Activated CD4-positive, alpha-beta T cell treated with anti-CD3 and anti-CD28 coated beads, Interleukin-10, Interleukin-2, amounts not matched to agents 100 ng/mL and 50 ng/mL, durations not matched to agents 16 hours and 8 hours (primary cell): Measurements from ENCODE around the gene ANXA6.

Experiments used
- DNase-seq: peaks from one replicate; pipeline ENCODE4 v3.0.0-alpha.2; 2020

The ANXA6 gene

DNA sequence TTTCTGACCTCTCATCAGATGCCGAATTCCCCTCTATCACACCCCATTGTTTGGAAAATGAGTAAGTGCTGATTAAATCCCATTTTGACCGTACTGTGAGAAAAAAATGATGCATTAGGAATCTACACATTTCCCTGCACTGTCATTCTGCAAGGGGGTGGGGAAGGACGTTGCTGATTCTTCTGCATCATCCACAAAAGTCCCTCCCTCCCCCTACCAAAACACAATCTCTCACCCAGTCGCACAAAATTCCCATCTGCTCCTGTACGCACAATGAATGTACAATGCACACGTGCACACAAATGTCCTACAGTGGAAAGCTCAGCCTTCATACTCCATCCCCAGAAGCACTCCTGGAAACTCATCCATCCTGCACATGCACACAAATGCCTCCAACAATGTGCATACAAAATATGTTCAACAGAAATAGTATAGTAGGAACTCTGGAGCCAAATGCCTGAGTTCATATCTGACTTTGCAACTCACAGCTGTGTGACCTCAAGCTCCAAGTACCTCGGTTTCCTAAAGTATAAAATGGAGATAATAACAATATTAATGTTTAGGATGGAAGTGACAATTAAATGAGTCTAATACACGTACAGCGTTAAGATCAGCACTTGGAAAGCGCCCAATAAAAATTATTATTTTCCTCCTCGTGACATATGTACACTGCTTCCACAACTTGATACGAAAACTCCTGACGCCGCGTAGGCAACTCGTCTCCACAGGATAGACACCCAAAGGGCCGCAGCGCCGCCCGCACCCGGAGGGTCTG, 77.6 kb downstream of the ANXA6 start:
- DNase-seq, result peak; percentile 73

GRCh38 chr5:151078490-151079262, 78.9 kb downstream of the ANXA6 start:
- peak; percentile 94 for DNase-seq

DNA sequence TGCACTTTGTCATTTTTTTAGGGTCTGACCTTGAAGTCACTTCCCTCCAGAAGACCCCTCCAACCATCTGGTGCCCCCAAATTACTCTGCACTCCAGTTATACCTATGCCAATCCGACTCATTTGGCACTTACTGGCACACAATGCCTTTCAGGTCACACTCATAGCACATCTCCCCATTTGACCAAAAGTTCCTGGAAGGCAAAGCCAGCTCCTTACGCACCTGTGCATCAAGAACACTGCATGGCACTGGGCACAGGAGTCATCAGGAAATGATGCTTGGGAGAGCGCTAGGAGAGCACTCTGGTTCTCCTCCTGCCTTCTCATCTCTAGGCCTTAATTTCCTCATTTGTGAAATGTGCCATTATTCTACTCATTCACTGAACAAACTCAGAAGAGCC, 79.6 kb downstream of the ANXA6 start:
- DNase-seq, result peak; percentile 65

- DNase-seq, result no peak
These were observed 80.2 kb downstream of the ANXA6 start for GRCh38 chr5:151077419-151077818.

DNA sequence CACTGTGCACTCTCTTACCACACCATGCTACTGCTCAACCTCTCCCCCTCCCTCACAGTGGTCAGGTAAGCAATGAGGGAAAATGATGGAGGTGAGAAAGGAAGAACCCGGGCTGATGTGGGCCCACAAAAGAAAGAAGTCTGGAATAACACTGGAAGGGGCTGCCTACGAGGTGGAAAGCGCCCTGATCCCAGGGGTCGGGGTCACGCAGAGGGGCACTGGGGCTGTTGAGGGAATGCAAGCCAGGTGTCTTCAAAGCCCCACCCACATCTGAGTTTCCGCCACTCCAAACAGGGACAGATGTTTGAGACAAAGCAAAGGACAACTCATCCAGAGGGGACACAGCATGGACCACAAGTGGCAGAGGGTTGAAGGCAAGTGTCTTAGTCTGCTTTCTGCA, 81.0 kb downstream of the ANXA6 start:
- DNase-seq, result no peak

DNA sequence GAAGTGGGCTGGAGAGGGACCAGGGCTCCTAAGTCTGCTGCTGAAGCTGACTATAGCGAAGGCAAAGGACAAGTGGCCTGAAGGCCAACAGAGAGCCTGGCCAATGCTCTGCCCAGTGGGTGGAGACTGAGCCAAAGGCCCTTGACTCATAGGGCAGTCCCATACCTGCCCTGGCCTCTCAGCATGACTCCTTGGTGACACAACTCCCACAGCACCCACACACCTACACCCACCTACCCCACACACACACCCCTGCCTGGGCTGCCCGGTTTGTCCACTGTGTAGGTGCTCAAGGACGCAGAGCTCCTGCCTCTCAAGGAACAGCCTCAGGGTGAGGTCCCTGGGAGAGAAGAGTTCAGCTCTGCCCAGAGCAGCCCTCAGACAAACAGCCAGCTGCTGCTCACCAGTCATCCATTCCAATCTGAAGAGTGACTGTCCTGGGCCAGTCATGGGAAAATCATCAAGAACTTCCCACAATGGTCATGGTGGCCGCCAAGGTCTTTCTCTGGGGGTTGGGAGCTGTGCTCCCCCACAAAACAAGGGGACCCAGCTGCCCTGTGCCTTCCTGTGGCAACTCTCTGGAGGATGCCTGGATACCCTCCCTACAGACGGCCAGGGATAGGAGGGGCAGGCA, 81.8 kb downstream of the ANXA6 start:
- no peak for DNase-seq

DNA sequence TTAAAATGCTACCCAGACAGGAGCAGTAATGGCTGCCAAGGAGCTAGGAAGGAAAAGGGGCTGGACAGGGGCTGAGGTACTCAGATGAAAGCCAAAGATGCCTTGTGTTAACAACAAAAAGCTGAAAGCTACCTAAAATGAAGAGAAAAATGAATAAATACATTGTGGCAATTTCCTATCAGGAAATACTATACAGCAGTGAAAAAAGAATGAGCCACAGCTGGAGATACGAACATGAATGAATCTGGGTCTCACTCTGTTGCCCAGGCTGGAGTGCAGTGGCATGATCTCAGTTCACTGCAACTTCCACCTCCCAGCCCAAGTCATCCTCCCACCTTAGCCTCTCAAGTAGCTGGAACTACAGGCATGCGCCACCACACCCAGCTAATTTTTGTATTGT, 83.0 kb downstream of the ANXA6 start:
- no peak for DNase-seq

GRCh38 chr5:151073280-151073679, 84.3 kb downstream of the ANXA6 start:
- DNase-seq, result no peak

GRCh38 chr5:151072630-151073025, 85.0 kb downstream of the ANXA6 start:
- no peak for DNase-seq

DNA sequence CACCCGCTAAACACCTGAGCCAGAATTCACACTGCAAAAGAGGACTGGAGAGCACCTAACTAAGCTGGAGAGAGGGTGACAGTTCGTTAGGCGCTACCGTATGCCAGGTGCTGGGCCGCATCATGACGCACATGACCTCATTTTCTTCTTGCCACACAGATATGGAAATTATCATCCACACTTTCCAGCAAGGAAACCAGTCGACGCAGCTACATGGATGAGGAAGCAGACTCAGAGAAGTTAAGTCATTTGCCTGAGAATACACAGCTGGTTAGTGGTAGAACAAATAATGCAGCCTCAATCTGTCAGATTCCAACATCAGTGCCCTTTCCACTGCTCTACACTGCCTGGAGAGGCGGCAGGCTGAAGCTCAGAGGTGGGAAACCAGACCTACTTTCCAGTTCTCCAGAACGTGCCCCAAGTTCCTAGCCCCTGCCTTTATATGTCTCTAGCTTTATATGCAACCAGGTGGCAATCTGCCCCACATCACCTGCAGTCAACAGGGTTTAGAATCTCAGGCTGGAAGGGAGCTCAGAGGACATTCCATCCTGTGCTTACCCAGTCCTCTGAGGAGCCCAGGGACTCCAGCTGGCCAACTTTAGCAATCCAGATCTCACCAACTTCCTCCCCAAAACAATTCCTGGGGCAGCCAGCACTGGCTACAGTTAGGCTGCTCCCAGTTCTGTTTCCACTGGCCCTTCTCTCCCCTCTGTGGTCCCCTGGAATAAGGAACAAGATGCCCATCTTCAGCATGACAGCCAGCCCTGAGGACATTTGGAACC, 85.5 kb downstream of the ANXA6 start:
- no peak for DNase-seq

GRCh38 chr5:151071021-151071420, 86.6 kb downstream of the ANXA6 start:
- no peak for DNase-seq

DNA sequence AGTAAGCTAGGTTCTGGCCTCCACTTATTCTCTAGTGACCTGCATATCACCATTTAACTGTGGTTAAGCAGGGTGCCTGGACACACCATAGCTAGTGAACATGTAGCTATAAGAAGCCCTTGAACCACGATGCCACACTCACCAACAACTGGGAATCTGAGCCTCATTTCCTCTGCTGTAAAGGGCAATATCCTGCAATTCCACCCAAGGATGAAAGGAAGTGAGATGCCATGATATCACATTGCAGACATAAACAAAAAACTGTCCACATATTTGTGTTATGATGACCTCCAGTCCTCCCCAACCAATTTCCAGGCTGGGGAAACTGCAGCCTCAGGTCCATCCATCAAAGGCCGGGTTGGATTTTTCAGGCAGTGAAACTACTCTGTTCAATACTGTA, 87.1 kb downstream of the ANXA6 start:
- no peak for DNase-seq

GRCh38 chr5:151068433-151069197, 89.0 kb downstream of the ANXA6 start:
- DNase-seq, result peak; percentile 34

GRCh38 chr5:151067632-151068432, 89.7 kb downstream of the ANXA6 start:
- no peak for DNase-seq

DNA sequence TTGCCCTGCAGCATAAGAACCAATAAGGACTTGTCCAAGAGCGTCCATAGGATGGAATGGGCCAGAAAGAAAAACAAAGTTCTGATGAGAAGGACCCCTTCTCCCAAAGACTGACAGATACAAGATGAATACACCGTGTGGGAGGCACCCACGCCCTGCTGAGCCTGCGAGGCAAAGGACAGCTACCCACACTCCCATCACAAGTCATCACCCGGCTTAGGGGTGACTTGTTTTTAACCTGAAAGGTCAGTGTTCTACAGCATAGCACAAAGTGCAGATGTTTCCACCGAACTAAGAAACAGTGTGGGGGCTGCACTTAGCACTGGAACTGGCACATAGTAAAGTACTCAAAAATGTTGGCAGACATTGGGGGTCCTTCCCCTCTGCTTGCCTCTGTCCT, 90.7 kb downstream of the ANXA6 start:
- no peak for DNase-seq

DNA sequence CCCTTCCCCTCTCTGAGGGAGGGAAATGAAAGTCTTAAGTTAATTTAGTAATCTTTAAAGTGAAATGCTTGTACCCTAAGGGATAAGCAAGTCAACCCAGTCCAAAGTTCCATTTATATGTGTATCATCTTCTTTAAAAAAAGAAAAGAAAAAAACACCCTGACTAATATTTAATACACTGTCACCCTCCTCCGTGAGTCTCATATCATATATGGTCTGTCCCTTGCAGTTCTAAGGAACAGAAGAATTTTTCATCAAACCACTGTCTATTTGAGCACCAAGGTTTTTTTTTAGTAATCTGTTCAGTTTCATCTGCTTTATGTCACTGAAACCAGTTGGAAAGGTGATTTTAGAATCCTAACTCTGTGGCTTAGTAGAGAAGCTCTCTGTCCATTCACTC, 92.0 kb downstream of the ANXA6 start:
- no peak for DNase-seq

GRCh38 chr5:151064916-151065499, 92.6 kb downstream of the ANXA6 start:
- no peak for DNase-seq

GRCh38 chr5:151063142-151063989, 94.2 kb downstream of the ANXA6 start:
- DNase-seq, result no peak

- no peak for DNase-seq
These were observed 95.0 kb downstream of the ANXA6 start for GRCh38 chr5:151062405-151063141.
